ENCODE results near the gene PBX1. TPM values are rescaled to one million over a fixed set of nuclear protein-coding genes. Genes with fewer than 3 reads are reported as not detected.

Gene PBX1
- total RNA-seq, 1 donor from 2014 or later: 29.7 TPM

DNA sequence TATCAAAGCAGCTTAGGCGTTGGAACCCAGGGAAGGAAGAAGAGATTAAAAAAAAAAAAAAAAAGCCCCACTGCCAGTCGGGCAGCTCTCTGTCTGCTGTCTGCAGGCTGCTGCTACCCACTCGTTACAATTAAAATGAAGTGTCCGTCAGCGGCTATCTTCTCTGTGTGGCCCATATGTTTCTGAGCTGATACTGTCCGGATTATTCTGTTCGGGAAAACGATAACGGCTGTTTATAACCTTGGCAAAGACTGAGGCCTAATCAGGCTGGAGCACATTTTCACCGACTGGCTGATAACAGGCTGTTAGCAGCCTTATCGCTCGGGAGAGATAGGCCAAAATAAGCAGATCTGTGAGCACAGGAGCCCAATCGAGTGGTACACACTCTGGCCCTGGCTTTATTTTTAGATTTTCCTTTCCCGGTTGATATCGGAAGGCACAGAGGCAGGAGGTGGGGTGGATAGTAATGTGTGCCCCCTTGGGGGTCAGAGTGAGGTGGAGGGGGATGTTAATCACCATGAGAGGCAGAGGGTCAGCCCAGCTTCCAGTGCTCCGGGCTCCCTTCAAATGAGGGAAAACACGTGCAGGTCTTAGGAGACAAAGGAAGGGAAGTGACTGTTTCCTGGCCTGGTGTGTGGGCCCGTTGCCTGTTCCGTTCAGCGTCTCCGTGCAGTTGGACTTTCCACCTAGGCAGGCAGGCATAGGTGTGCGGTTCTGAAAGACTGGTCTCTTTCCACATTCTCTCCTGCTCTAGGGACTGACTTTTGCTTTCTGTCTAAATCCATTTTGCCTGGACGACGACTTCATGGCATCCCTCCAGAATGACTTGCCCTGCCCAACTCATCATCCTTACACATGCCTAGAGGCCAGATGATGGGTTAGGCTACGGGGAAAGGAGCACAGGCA lies 153.4 kb downstream of the PBX1 start:
- TF ChIP-seq, protein P1, sequence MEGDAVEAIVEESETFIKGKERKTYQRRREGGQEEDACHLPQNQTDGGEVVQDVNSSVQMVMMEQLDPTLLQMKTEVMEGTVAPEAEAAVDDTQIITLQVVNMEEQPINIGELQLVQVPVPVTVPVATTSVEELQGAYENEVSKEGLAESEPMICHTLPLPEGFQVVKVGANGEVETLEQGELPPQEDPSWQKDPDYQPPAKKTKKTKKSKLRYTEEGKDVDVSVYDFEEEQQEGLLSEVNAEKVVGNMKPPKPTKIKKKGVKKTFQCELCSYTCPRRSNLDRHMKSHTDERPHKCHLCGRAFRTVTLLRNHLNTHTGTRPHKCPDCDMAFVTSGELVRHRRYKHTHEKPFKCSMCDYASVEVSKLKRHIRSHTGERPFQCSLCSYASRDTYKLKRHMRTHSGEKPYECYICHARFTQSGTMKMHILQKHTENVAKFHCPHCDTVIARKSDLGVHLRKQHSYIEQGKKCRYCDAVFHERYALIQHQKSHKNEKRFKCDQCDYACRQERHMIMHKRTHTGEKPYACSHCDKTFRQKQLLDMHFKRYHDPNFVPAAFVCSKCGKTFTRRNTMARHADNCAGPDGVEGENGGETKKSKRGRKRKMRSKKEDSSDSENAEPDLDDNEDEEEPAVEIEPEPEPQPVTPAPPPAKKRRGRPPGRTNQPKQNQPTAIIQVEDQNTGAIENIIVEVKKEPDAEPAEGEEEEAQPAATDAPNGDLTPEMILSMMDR (IDR thresholded peaks at IDR 0.05): no peak
- peaks cover 34% of the 10 kb centered on the region for H3K4me1 Mint-ChIP-seq (ENCODE audit: unreplicated experiment)
- H3K4me3 Mint-ChIP-seq (ENCODE audit: unreplicated experiment): no peak overlapping the region
- no peak for DNase-seq (ENCODE audit: extremely low spot score, unreplicated experiment)
- H3K27ac Mint-ChIP-seq (ENCODE audit: unreplicated experiment): no peak overlapping the region
- no peaks in the 10 kb centered on the region for H3K36me3 Mint-ChIP-seq (ENCODE audit: unreplicated experiment)
- no peaks in the 10 kb centered on the region for H3K9me3 Mint-ChIP-seq (ENCODE audit: unreplicated experiment)
- no peaks in the 10 kb centered on the region for H3K27me3 Mint-ChIP-seq (ENCODE audit: unreplicated experiment)

DNA sequence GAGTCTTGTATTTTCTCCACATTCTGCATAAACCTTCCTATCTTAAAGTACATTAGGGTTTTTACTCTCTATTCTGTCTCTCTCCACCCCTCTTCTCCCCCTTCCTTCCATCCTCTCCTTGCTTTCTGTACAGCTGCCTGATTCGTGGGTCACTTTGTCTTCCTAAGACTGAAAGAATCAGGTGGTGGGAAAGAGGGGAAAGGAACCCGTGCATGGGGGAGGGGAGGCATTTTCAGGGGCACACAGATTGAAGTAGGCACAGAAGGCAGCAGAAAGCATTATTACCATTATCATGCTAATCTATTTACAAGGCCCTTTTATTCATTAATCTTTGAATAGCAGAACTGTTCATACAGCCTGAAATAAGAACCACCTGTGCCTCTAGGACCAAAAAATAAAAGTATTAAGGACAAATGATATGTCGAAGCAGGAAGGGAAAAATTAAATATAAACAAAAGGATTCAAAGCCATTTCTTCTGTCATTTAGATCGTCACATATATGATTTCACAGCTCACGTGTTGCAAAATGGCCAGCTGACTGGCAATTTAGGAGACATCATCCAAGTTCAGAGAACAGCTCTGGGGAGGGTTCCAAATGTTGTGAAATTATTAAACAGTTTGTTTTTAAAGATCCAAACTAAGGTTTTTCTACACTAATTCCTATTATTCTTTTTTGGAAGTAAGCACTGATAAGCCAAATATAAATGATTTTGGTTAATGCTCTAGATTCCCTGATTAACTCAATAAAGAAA lies 154.6 kb downstream of the PBX1 start:
- no peaks in the 10 kb centered on the region for H3K36me3 Mint-ChIP-seq (ENCODE audit: unreplicated experiment)
- DNase-seq (ENCODE audit: extremely low spot score, unreplicated experiment): no peak
- H3K4me1 Mint-ChIP-seq (ENCODE audit: unreplicated experiment): peaks cover 34% of the 10 kb centered on the region
- TF ChIP-seq, protein P1 (IDR thresholded peaks at IDR 0.05): no peak
- H3K9me3 Mint-ChIP-seq (ENCODE audit: unreplicated experiment): no peaks in the 10 kb centered on the region
- H3K4me3 Mint-ChIP-seq (ENCODE audit: unreplicated experiment): no peak overlapping the region
- no peaks in the 10 kb centered on the region for H3K27me3 Mint-ChIP-seq (ENCODE audit: unreplicated experiment)
- no peak overlapping the region for H3K27ac Mint-ChIP-seq (ENCODE audit: unreplicated experiment)

DNA sequence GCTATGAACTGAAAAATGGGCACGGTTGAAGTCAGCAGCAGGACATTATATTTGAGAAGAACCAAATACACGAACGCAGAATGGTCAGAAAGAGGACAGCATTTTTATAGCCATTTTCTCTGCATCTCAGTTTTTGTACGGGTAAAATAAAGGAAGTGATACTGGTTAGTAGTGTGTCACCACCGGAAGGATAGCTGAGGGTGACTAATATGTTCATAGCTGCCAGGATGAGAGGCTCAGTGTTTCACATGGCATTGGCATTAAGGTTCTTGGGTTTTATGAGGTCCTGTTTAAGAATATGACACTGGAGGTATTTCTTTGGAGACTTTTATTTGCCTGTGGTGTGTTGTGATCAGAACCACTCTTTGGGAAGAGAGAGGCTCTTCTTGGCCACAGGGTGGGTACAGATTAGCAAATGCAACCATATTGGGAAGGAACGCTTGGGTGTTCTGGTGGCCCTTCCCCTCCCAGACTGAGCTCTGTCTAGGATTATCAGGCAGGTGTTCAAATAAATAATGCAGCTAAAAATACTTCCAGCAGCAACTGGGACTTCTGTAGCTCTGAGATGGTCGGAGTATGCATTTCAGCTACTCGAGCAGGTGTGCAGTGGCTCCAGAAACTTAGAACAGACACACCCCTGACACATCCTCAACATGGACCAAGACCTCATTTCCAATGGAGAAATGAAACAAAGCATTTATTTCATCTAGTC lies 158.2 kb downstream of the PBX1 start:
- H3K27ac Mint-ChIP-seq (ENCODE audit: unreplicated experiment): no peak overlapping the region

DNA sequence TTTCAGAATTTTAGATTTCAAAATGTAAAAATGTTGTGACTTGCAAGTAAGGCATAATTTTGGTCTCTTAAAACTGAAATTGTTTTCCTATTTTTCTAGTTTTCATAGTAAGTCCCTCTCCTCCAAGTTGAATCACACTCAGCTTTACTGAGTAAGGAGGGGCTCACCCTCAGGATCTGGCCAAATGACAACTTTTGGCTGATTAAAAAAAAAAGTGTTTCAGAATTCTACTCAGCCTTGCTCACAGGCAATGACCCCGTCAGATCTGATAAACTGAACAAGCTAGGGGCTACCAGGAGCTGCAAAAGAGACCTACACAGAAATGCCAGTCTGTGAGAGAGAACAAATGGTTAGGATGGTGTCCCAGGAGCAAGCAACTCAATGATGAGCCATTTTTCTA lies 159.8 kb downstream of the PBX1 start:
- peaks cover 61% of the 10 kb centered on the region for H3K4me1 Mint-ChIP-seq (ENCODE audit: unreplicated experiment)
- no peaks in the 10 kb centered on the region for H3K36me3 Mint-ChIP-seq (ENCODE audit: unreplicated experiment)
- no peak for DNase-seq (ENCODE audit: extremely low spot score, unreplicated experiment)
- H3K4me3 Mint-ChIP-seq (ENCODE audit: unreplicated experiment): no peak overlapping the region
- H3K27me3 Mint-ChIP-seq (ENCODE audit: unreplicated experiment): no peaks in the 10 kb centered on the region
- peak overlapping the region; percentile 1 for H3K27ac Mint-ChIP-seq (ENCODE audit: unreplicated experiment)
- H3K9me3 Mint-ChIP-seq (ENCODE audit: unreplicated experiment): no peaks in the 10 kb centered on the region
- TF ChIP-seq, protein P1 (IDR thresholded peaks at IDR 0.05): no peak

More for the DNA sequence above, 158.2 kb downstream of the PBX1 start:
- Mint-ChIP-seq H3K36me3 (ENCODE audit: unreplicated experiment) (no peaks in the 10 kb centered on the region), H3K27me3 (ENCODE audit: unreplicated experiment) (no peaks in the 10 kb centered on the region), H3K4me1 (ENCODE audit: unreplicated experiment) (peaks cover 54% of the 10 kb centered on the region), H3K9me3 (ENCODE audit: unreplicated experiment) (no peaks in the 10 kb centered on the region), H3K4me3 (ENCODE audit: unreplicated experiment) (no peak overlapping the region)
- DNase-seq (ENCODE audit: extremely low spot score, unreplicated experiment): no peak
- TF ChIP-seq, protein P1 (IDR thresholded peaks at IDR 0.05): no peak

Measured in osteocyte (in vitro differentiated cells).